HepG2 (cell line): ENCODE measurements around the gene PNPLA3. TPM values are rescaled to one million over a fixed set of nuclear protein-coding genes. Genes with fewer than 3 reads are reported as not detected.

Source experiments
- ATAC-seq: fragments of 200-7000 bp; cut with Tn5 transposase; 3 replicates; pipeline ENCODE4 v1.9.1; 2020; ENCODE audit warnings: mild to moderate bottlenecking, moderate library complexity
- BruUV-seq: library from RNA; stranded (reverse); fragments of 400-500 nt; replicated peaks from 2 replicates; lab custom pipeline; 2021; lab: Mats Ljungman, UMichigan
- CTCF ChIA-PET: fragments of 300-600 bp; formaldehyde crosslinking; extraction: SDS; loops from one replicate; lab custom pipeline; 2021; ENCODE audit warnings: low total read pairs, inconsistent platforms, low intra/inter-chr PET ratio; lab: Yijun Ruan, JAX
- POLR2A ChIA-PET: fragments of 350-600 bp; sonication (Branson Sonifier 250); formaldehyde crosslinking; loops from one replicate; lab custom pipeline; 2020; ENCODE audit warnings: antibody characterized with exemption, inconsistent platforms; lab: Yijun Ruan, JAX
- DNase-seq: peaks from one replicate; pipeline ENCODE4 v3.0.0-alpha.2; 2015; ENCODE audit warnings: low spot score
- FAIRE-seq: peaks from 3 replicates; lab custom pipeline; 2011; peaks lifted over from hg19 to GRCh38; lab: Jason Lieb, UNC
- H2AFZ ChIP-seq: one replicate; pipeline ENCODE4 v1.6.1; 2011; ENCODE audit warnings: low read length, inconsistent platforms
- H3K27ac ChIP-seq: fragments of 300-600 bp; 3 replicates; pipeline ENCODE4 v1.8.0; 2011; ENCODE audit warnings: mixed run types, mild to moderate bottlenecking, mixed read lengths, low read length, inconsistent platforms; ENCODE audit not compliant: insufficient read depth; ENCODE audit errors: extremely low read length
- H3K27me3 ChIP-seq, 2 experiments: fragments of 200-600 bp in 1 of 2; 2 replicates in 1 of 2; 3 replicates in 1 of 2; pipeline versions ENCODE4 v1.6.0 to v1.8.0; 2011; ENCODE audit warnings: low read length in 2 of 2, mild to moderate bottlenecking in 2 of 2, moderate library complexity in 2 of 2, inconsistent platforms in 1 of 2; ENCODE audit not compliant: insufficient read depth in 2 of 2, control insufficient read depth in 1 of 2
- H3K36me3 ChIP-seq, 2 experiments: fragments of 200-600 bp in 1 of 2; replicated peaks in 1 of 2; 2 replicates in 1 of 2; 3 replicates in 1 of 2; pipeline versions ENCODE4 v1.5.1 to v1.8.0; 2011; ENCODE audit warnings: low read length in 2 of 2, inconsistent platforms in 1 of 2; ENCODE audit not compliant: insufficient read depth in 2 of 2, control insufficient read depth in 1 of 2
- H3K4me1 ChIP-seq: 2 replicates; pipeline ENCODE4 v1.5.1; 2012; ENCODE audit warnings: low read length, inconsistent platforms; ENCODE audit not compliant: insufficient read depth
- H3K4me2 ChIP-seq: 2 replicates; pipeline ENCODE4 v1.6.0; 2011; ENCODE audit warnings: low read depth, low read length, inconsistent platforms
- H3K4me3 ChIP-seq, 3 experiments: fragments of 200-600 bp in 1 of 3; sonication (generic), shearing (Covaris generic) in 1 of 3; replicated peaks in 1 of 3; 2 replicates each; pipeline ENCODE4 v1.5.1; 2011 to 2016; ENCODE audit warnings: low read length in 3 of 3, inconsistent platforms in 2 of 3, low read depth in 2 of 3, mild to moderate bottlenecking in 2 of 3, control low read depth in 1 of 3, mixed read lengths in 1 of 3; ENCODE audit not compliant: insufficient read depth in 1 of 3
- H3K79me2 ChIP-seq: one replicate; pipeline ENCODE4 v1.6.1; 2011; ENCODE audit warnings: low read length, inconsistent platforms; ENCODE audit not compliant: insufficient read depth
- H3K9ac ChIP-seq: 2 replicates; pipeline ENCODE4 v1.6.0; 2011; ENCODE audit warnings: mild to moderate bottlenecking, low read depth, low read length, inconsistent platforms; ENCODE audit not compliant: insufficient read depth
- H3K9me3 ChIP-seq: 2 replicates; pipeline ENCODE4 v1.5.1; 2012; ENCODE audit warnings: mild to moderate bottlenecking, low read length
- H4K20me1 ChIP-seq: 2 replicates; pipeline ENCODE4 v1.6.0; 2011; ENCODE audit warnings: inconsistent platforms, mild to moderate bottlenecking, low read length, moderate library complexity; ENCODE audit not compliant: insufficient read depth
- SSRP1 ChIP-seq: IDR thresholded peaks from 2 replicates; pipeline ENCODE4 v1.6.1; 2016; ENCODE audit warnings: control low read depth
- ZNF44 ChIP-seq: sonication (generic); formaldehyde crosslinking; IDR thresholded peaks from 2 replicates; pipeline ENCODE4 v1.5.1; 2020; ENCODE audit warnings: mild to moderate bottlenecking, missing genetic modification reagents
- WGBS: methylation state at CpG from one replicate; pipeline ENCODE4 v1.1.6; 2017; ENCODE audit warnings: low lambda C conversion rate; 5-methylcytosine and 5-hydroxymethylcytosine counted together
- in situ Hi-C: cut with HindIII; loops from 2 replicates; pipeline ENCODE4 v1.10.0; 2017; ENCODE audit warnings: low pct_unique_long_range_greater_than_20kb; ENCODE audit not compliant: extremely low pct_ligation_motif_present
- intact Hi-C: fragments of 100-400 bp; cut with micrococcal nuclease; formaldehyde crosslinking; loops from one replicate; pipeline ENCODE4 v1.10.0; 2022; ENCODE audit not compliant: unreplicated experiment
- polyA plus RNA-seq, 8 experiments: library from polyadenylated mRNA; depleted of rRNA in 3 of 8; stranded (reverse) in 7 of 8; unstranded in 1 of 8; fragments of >200 nt; fragmentation: Illumina TruSeq in 4 of 8; extraction: Trizol in 4 of 8; gene quantifications; 2 replicates each; pipeline versions ENCODE4 v1.2.1 to v1.2.3, GENCODE V29; 2011 to 2016; ENCODE audit warnings: low read depth in 4 of 8, missing spikeins in 1 of 8, mixed read lengths in 1 of 8; ENCODE audit not compliant: insufficient read depth in 1 of 8
- total RNA-seq, 5 experiments: library from RNA; depleted of rRNA; stranded (reverse); fragments of >200 nt; fragmentation: Illumina TruSeq; extraction: Trizol; gene quantifications; 2 replicates each; pipeline ENCODE4 v1.2.3, GENCODE V29; 2016; ENCODE audit warnings: low read depth in 1 of 5
- TF ChIP-seq, protein P1 (sequence below), 2 experiments: sonication (generic) in 1 of 2; formaldehyde crosslinking in 1 of 2; IDR thresholded peaks; 2 replicates each; pipeline versions ENCODE4 v1.4.0 to v1.6.1; 2018 to 2020; ENCODE audit warnings: missing genetic modification reagents in 2 of 2, borderline replicate concordance in 1 of 2, low read depth in 1 of 2, mild to moderate bottlenecking in 1 of 2, missing biosample characterization in 1 of 2
- TF ChIP-seq, protein P2 (sequence below): sonication (generic); formaldehyde crosslinking; IDR thresholded peaks from 2 replicates; pipeline ENCODE4 v1.9.0; 2021; ENCODE audit warnings: missing genetic modification reagents, borderline replicate concordance
- TF ChIP-seq, protein P3 (sequence below): sonication (generic); formaldehyde crosslinking; IDR thresholded peaks from 2 replicates; pipeline ENCODE4 v1.8.0; 2022; ENCODE audit warnings: missing genetic modification reagents, mild to moderate bottlenecking, inconsistent platforms, borderline replicate concordance

The PNPLA3 gene
- total and polyA plus RNA-seq, 2 of the 13 experiments (the other 11 are each of a cell fraction or from before 2014, with no cell fraction given) = 16.9 to 19.8 TPM

DNA sequence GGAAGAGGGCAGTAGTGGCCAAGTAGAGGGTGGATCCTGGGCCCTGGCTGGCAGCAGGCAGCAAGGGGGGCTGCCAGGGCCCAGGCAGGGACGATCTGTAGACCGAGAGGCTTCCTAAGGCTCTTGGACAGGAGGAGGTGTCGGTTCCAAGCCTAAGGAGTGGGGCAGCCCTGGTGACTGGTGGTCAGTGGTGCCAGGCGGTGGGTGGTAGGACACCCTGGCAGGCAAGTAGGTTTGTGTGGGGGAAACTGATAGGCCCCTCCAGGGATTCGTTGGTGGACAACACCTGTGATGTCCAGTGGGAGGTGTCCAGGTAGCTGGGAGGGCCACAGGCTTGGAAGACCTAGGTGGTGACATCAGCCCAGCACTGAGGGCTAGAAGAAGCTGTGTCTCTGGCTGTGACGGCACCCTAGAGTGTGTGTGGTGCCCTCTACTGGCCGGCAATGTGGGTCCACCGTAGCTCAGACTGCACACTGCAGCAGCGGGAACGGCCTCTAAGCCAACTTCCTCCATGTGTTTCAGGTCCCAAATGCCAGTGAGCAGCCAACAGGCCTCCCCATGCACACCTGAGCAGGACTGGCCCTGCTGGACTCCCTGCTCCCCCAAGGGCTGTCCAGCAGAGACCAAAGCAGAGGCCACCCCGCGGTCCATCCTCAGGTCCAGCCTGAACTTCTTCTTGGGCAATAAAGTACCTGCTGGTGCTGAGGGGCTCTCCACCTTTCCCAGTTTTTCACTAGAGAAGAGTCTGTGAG, 22.2 kb downstream of the PNPLA3 start (continued):
- TF ChIP-seq, protein P1, sequence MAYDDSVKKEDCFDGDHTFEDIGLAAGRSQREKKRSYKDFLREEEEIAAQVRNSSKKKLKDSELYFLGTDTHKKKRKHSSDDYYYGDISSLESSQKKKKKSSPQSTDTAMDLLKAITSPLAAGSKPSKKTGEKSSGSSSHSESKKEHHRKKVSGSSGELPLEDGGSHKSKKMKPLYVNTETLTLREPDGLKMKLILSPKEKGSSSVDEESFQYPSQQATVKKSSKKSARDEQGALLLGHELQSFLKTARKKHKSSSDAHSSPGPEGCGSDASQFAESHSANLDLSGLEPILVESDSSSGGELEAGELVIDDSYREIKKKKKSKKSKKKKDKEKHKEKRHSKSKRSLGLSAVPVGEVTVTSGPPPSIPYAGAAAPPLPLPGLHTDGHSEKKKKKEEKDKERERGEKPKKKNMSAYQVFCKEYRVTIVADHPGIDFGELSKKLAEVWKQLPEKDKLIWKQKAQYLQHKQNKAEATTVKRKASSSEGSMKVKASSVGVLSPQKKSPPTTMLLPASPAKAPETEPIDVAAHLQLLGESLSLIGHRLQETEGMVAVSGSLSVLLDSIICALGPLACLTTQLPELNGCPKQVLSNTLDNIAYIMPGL (CRISPR knock-in tag; IDR thresholded peaks at IDR 0.05; ENCODE audit: borderline replicate concordance in 1 of 2, low read depth in 1 of 2) = 0 out of 4 replicates have a peak, but pooled peaks of 1 of the 2 experiments have one; percentile 23
- TF ChIP-seq, protein P2, sequence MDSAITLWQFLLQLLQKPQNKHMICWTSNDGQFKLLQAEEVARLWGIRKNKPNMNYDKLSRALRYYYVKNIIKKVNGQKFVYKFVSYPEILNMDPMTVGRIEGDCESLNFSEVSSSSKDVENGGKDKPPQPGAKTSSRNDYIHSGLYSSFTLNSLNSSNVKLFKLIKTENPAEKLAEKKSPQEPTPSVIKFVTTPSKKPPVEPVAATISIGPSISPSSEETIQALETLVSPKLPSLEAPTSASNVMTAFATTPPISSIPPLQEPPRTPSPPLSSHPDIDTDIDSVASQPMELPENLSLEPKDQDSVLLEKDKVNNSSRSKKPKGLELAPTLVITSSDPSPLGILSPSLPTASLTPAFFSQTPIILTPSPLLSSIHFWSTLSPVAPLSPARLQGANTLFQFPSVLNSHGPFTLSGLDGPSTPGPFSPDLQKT (CRISPR knock-in tag) = no peak
- TF ChIP-seq, protein P3, sequence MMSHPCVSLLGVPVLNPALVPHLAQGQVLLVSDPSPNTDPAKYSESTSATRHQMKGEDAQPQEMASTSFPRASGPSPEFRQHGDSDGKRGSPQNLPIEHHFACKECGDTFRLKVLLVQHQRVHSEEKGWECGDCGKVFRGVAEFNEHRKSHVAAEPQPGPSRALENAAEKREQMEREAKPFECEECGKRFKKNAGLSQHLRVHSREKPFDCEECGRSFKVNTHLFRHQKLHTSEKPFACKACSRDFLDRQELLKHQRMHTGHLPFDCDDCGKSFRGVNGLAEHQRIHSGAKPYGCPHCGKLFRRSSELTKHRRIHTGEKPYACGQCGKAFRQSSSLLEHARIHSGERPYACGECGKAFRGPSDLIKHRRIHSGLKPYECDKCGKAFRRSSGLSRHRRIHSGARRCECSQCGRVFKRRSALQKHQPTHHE (CRISPR knock-in tag) = no peak

DNA sequence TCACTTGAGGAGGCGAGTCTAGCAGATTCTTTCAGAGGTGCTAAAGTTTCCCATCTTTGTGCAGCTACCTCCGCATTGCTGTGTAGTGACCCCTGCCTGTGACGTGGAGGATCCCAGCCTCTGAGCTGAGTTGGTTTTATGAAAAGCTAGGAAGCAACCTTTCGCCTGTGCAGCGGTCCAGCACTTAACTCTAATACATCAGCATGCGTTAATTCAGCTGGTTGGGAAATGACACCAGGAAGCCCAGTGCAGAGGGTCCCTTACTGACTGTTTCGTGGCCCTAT, 22.7 kb downstream of the PNPLA3 start:
- WGBS = 93% methylated on average over 3 of the region's 7 CpGs
- intact Hi-C loops = loop anchor here (1.0 kb wide), 2 partner anchors 21 to 63 kb away; no protein-coding TSS in a partner anchor
- BruUV-seq = no TSS peak
- Histone ChIP-seq H4K20me1 (no peaks in the 10 kb centered on the region), H2AFZ (no peak overlapping the region), H3K27me3 (no peaks in the 10 kb centered on the region), H3K9ac (no peak overlapping the region), H3K4me1 (no peaks in the 10 kb centered on the region), H3K27ac (no peak overlapping the region), H3K4me3 (no peak overlapping the region), H3K79me2 (no peaks in the 10 kb centered on the region), H3K9me3 (no peaks in the 10 kb centered on the region), H3K4me2 (no peak overlapping the region), H3K36me3 (peaks cover 8 to 37% of the 10 kb centered on the region in 2 experiments; a peak in 4 of 5 replicates)
- ATAC-seq (peak; percentile 50), FAIRE-seq (no peak), DNase-seq (no peak)
- ChIA-PET POLR2A (interaction anchor here (0.7 to 2.3 kb wide), 5 partner anchors 9 to 24 kb away, joined by 3 to 11 read pairs (median 6); partner anchors contain the start of gene SAMM50), CTCF (interaction anchor here (1.7 to 1.9 kb wide), 2 partner anchors 61 to 63 kb away, joined by 4 to 7 read pairs; no protein-coding TSS in a partner anchor)
- in situ Hi-C loops = no loop called here
- TF ChIP-seq SSRP1 (0 out of 2 replicates have a peak, but pooled peaks have one; percentile 1), ZNF44 (CRISPR knock-in tag) (no peak)
